GM18861 (cell line): ENCODE results near the gene SLC16A9.
"Not testable (repeated sequence)": the region's sequence is repeated elsewhere in the genome, so short reads cannot be mapped to it uniquely, and the experiment has no call there.

Experiments
- ATAC-seq: cut with Tn5 transposase; IDR thresholded peaks from one replicate; pipeline ENCODE4 v1.9.1; 2021; ENCODE audit not compliant: unreplicated experiment

Gene SLC16A9

GRCh38 chr10:59709395-59710125 is at the start of gene SLC16A9:
Gene SLC16A9, minus strand, starts transcription at chr10:59709850. Its CDS starts 25,559 bp downstream, at chr10:59684291.
- peak; percentile 78 for ATAC-seq

DNA sequence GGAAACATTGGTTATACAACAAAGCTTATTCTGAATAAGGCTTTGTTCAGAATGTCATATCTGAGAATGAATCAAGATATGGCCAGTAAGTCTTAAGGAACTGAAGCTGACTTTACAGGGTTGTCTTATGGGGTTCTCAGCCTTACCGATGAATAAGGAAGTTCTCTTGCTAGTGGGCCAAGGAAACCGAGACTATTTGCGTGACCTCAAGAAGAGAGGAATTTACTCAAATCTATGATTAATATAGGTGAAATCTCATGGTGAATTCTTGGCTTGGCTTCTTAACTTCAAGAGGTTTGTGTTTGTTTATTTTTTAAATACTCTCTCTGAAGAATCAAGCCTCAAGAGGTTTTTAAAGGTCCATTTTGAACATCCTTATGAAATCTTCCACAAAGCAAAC is 48.3 kb upstream of the SLC16A9 start:
- no peak for ATAC-seq

- ATAC-seq, result no peak
Observed at GRCh38 chr10:59754951-59755350, 45.3 kb upstream of the SLC16A9 start.

GRCh38 chr10:59753267-59753666 is 43.6 kb upstream of the SLC16A9 start, which contains the start of gene MRLN:
Gene MRLN, minus strand, starts transcription at chr10:59753455.
- no peak for ATAC-seq

- no peak for ATAC-seq
Observed at GRCh38 chr10:59752278-59752940, 42.8 kb upstream of the SLC16A9 start.

DNA sequence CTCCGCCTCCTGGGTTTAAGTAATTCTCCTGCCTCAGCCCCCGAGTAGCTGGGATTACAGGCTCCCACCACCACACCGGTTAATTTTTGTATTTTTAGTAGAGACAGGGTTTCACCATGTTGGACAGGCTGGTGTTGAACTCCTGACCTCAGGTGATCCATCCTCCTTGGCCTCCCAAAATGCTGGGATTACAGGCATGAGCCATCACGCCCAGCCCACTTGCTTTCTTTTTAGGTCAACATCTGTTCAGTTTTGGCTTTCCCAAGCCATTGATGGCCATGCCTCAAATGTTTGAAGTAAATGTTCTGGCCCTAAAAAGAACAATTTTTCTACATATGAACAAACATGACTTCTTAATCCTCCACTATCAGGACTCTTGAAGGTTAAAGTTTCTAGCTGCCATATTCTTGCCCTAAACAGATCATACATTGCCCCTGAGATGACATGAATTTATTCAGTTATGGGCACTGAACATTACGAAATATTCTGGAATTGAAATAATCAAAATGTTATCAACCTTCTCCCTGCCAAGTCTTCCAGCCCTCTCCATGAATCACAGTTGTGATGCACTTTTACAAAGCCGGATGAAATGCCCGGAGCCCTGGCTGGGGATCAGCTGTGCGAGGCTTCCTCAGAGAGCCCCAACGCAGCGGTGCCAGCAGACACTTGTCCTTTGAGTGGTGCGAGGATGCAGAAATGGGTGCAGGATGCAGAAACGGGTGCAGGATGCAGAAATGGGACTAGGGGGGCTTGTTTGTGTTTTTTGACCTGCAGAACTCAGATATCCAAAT is 40.7 kb upstream of the SLC16A9 start:
- ATAC-seq, result no peak

DNA sequence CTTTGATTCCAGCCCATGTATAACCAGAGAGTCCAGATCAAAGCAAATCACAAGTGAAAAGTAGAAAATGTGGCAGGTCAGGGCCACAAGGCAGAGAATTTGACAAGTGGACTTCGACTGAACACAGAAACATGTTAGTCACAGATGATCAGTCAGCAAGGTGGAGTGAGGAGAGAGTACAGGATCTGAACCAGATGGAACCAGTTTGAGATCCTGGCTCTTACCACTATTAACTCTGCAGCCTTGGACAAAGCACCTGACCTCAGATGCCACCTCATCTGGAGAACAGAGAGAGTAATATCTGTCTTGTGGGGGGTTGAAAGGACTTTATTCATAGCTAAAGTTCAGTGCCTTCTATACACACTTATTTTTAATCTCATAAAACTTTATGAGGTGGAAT is 39.2 kb upstream of the SLC16A9 start:
- peak; percentile 79 for ATAC-seq

DNA sequence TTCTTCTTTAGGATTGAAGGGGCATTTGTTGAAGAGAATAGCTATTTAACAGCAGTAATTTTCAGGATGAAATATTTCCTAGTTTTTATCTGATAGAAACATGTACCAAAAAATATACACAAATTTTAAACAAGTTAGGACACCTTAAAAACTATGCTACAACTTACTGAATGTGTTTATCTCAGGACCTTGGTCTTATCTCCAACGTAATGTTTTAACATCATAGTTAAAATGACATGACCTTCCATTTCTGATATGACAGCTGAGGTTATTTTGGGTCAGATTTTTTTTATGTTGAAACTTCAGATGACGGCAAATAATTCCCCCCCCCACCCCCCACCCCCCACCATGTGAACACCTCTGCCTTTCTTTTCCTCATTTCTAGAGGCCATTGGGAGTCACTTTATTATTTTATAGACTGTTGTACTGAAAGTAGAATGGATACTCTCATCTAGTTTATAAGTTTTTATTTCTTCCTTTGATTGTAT is 35.6 kb upstream of the SLC16A9 start:
- ATAC-seq, result no peak

DNA sequence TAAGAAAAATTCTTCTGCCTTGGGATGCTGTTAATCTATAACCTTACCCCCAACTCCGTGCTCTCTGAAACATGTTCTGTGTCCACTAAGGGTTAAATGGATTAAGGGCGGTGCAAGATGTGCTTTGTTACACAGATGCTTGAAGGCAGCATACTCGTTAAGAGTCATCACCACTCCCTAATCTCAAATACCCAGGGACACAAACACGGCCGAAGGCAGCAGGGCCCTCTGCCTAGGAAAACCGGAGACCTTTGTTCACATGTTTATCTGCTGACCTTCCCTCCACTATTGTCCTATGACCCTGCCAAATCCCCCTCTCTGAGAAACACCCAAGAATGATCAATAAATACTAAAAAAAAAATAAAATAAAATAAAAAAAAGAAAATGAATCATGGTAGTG is 35.1 kb upstream of the SLC16A9 start:
- not testable (repeated sequence) for ATAC-seq

DNA sequence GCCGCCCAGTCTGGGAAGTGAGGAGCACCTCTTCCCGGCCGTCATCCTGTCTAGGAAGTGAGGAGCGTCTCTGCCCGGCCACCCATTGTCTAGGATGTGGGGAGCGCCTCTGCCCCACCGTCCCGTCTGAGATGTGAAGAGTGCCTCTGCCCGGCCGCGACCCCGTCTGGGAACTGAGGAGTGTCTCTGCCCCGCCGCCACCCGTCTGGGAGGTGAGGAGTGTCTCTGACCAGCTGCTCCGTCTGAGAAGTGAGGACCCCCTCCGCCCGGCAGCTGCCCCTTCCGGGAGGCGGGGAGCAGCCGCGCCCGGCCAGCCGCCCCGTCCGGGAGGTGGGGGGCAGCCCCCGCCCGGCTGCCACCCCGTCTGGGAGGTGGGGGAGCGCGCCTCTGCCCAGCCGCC is 34.5 kb upstream of the SLC16A9 start:
- not testable (repeated sequence) for ATAC-seq

GRCh38 chr10:59741583-59741982 is 31.9 kb upstream of the SLC16A9 start:
- no peak for ATAC-seq

GRCh38 chr10:59741048-59741447 is 31.4 kb upstream of the SLC16A9 start:
- no peak for ATAC-seq

DNA sequence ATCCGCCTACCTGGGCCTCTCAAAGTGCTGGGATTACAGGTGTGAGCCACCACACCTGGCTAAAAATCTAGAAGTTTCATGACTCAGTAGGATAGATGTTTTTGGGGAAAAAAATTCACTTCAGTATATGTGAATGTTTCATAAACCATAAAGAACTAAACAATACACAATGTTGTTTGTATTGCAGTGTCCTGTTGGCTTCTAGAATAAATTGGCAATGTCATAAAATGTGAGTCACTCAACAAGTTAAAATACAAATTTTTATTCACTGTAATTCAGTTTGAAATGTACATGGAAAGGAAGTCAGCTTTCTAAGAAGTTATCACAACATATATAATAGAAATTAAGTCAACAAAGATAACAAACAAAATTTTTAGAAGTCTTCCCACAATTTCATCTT is 27.1 kb upstream of the SLC16A9 start:
- ATAC-seq, result no peak

DNA sequence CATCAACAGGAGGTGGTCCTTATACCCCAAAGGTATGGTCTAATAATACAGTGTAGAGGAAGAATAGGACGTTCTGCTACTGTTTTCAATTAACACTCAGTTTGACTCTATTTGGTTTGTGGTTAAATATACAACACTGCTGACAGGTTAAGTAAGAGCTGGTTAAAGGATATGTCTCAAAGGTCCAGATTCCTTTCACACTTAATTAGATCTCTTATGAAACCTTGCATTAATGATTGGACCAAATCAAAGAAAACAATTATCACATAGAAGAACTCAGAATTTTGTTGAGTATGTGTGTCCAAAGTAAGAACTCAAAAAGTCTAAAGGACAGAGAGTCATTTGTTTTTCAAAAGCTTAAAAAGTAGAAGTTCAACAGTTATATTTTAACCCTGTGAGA is 25.6 kb upstream of the SLC16A9 start:
- ATAC-seq, result no peak

- no peak for ATAC-seq
Observed at GRCh38 chr10:59734014-59734462, 24.4 kb upstream of the SLC16A9 start.

- not testable (repeated sequence) for ATAC-seq
Observed at GRCh38 chr10:59733321-59734013, 23.8 kb upstream of the SLC16A9 start.

GRCh38 chr10:59732849-59733248 is 23.2 kb upstream of the SLC16A9 start:
- not testable (repeated sequence) for ATAC-seq

GRCh38 chr10:59729167-59729566 is 19.5 kb upstream of the SLC16A9 start:
- not testable (repeated sequence) for ATAC-seq

DNA sequence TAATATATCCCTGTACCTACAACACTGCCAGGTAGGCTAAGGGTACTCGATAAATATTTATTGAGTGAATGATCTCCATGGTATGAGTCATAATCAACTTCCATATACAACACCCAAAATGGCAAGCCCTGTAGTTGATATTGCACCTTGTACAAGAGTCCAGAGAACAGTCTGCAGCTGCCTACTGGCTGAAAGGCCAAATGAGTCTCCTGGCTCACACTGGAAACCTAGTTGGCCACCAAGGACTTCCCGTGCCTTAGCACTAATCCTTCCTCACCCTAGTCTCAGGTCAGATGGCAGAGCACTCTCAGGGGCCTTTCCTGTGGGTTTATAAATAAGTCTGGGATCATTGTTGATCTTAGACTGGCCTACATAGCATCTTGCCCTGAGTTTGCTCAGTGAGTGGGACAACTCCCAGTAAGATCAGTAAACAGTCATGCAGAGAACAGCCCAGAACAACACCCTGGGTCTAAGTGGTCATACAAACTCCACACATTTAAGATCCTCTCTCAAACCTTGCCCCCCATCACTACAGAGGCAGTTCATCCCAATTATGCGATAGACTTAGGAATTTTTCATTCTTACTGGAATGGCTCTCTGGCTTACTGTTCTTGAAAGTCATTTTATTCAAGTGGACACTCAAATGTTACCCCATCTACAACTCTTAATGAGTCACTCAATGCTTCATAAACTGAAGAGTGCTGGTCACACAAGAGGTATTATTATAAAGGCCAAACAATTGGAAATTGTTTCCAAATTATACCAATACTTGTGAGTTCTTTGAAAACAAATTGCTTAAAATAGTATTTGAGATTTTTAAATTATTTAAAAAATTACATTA is 14.7 kb upstream of the SLC16A9 start:
- ATAC-seq, result no peak

GRCh38 chr10:59720377-59720776 is 10.7 kb upstream of the SLC16A9 start:
- no peak for ATAC-seq
